ENCODE measurements around the gene ADGRG6.

DNA sequence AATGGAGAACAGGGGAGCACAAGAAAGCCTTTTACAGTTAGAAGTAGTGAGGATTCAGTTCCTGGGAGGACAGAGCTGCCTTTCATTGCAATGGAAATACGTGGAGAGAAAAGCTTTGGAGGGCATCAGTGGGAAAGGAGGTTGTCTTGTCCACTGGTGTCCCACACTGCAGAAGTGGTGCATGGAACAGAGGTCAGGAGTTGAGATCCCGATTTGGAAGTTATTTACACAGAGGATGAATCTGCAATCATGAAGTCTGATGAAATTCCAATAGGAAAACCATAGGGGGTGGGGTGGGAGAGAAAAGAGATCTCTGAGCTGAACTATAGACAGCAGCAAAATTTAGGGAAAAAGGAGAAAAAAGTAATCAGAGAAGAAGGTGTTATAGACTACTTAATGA lies 33.6 kb downstream of the ADGRG6 start:
- TF ChIP-seq POLR2AphosphoS5 (IDR thresholded peaks at IDR 0.05) (no peak), POLR2A (IDR thresholded peaks at IDR 0.05) (no peak)
